Peyer's patch (tissue), 4 donors: Measurements from ENCODE around the gene LRRC63. TPM values are rescaled to one million over a fixed set of nuclear protein-coding genes. Genes with fewer than 3 reads are reported as not detected.

Experiments
- DNase-seq, 3 donors: peaks; one replicate each; pipeline ENCODE4 v3.0.0-alpha.2; 2017 to 2019
- H3K27ac ChIP-seq, 4 donors: fragments of 200-600 bp; sonication (generic); one replicate each; pipeline ENCODE4 v1.5.1; 2016 to 2019
- H3K27me3 ChIP-seq, 2 donors: fragments of 200-600 bp; sonication (generic); one replicate each; pipeline ENCODE4 v1.5.1; 2019
- H3K36me3 ChIP-seq, 3 donors: fragments of 200-600 bp; sonication (generic); one replicate each; pipeline ENCODE4 v1.5.1; 2016 to 2019
- H3K4me1 ChIP-seq, 4 donors: fragments of 200-600 bp; sonication (generic); one replicate each; pipeline ENCODE4 v1.5.1; 2016 to 2019
- H3K4me3 ChIP-seq, 4 donors: fragments of 200-600 bp; sonication (generic); 1 replicate in 3 of 4; 2 replicates in 1 of 4; pipeline ENCODE4 v1.5.1; 2016 to 2019; ENCODE audit warnings: mild to moderate bottlenecking in 1 of 4
- H3K9me3 ChIP-seq, 4 donors: fragments of 200-600 bp; sonication (generic); one replicate each; pipeline ENCODE4 v1.5.1; 2016 to 2019; ENCODE audit warnings: mild to moderate bottlenecking in 1 of 4
- CTCF ChIP-seq, 6 experiments: fragments of 450-650 bp in 4 of 6; fragments of 200-600 bp in 2 of 6; sonication (generic) in 1 of 6; IDR thresholded peaks; one replicate each; pipeline ENCODE4 v1.5.1; 2017 to 2019; ENCODE audit warnings: antibody characterized with exemption in 6 of 6, mild to moderate bottlenecking in 3 of 6, moderate library complexity in 1 of 6
- POLR2A ChIP-seq, 2 donors: fragments of 450-650 bp; IDR thresholded peaks; one replicate each; pipeline ENCODE4 v1.5.1; 2017; ENCODE audit warnings: antibody characterized with exemption in 2 of 2, mild to moderate bottlenecking in 2 of 2, moderate library complexity in 2 of 2
- total RNA-seq, 4 donors: library from RNA; depleted of rRNA; stranded (reverse); fragments of >200 nt; gene quantifications; one replicate each; pipeline ENCODE4 v1.1.0, GENCODE V29; 2016

The LRRC63 gene
- total RNA-seq, 4 donors from 2014 or later: 0.40 TPM; not detected in 3

GRCh38 chr13:46295491-46296114 is 83.9 kb downstream of the LRRC63 start:
- Histone ChIP-seq H3K27ac (peak overlapping the region in 3 of 4 donors; percentile 1 to 47 (median 11)), H3K27me3 (no peaks in the 10 kb centered on the region), H3K4me1 (no peaks in the 10 kb centered on the region), H3K9me3 (no peaks in the 10 kb centered on the region), H3K4me3 (no peak overlapping the region), H3K36me3 (no peaks in the 10 kb centered on the region)
- peak in 2 of 3 donors; percentile 62 to 68 for DNase-seq
- TF ChIP-seq CTCF (IDR thresholded peaks at IDR 0.05) (no peak), POLR2A (IDR thresholded peaks at IDR 0.05) (no peak)

GRCh38 chr13:46296115-46296822 is 84.5 kb downstream of the LRRC63 start:
- TF ChIP-seq CTCF (IDR thresholded peaks at IDR 0.05) (no peak), POLR2A (IDR thresholded peaks at IDR 0.05) (no peak)
- Histone ChIP-seq H3K27me3 (no peaks in the 10 kb centered on the region), H3K4me1 (no peaks in the 10 kb centered on the region), H3K4me3 (no peak overlapping the region), H3K36me3 (no peaks in the 10 kb centered on the region), H3K9me3 (no peaks in the 10 kb centered on the region), H3K27ac (peak overlapping the region in 3 of 4 donors; percentile 1 to 47 (median 22))
- DNase-seq: no peak

- TF ChIP-seq POLR2A (IDR thresholded peaks at IDR 0.05): no peak
- no peak for TF ChIP-seq CTCF (IDR thresholded peaks at IDR 0.05)
- Histone ChIP-seq H3K4me1 (no peaks in the 10 kb centered on the region), H3K27me3 (no peaks in the 10 kb centered on the region), H3K4me3 (no peak overlapping the region), H3K9me3 (no peaks in the 10 kb centered on the region), H3K27ac (peak overlapping the region in 1 of 4 donors; percentile 47), H3K36me3 (no peaks in the 10 kb centered on the region)
- DNase-seq: no peak
Observed at GRCh38 chr13:46296921-46297320, 85.2 kb downstream of the LRRC63 start.

GRCh38 chr13:46297361-46297811 is 85.7 kb downstream of the LRRC63 start:
- no peaks in the 10 kb centered on the region for H3K27me3 ChIP-seq
- DNase-seq: no peak
- no peaks in the 10 kb centered on the region for H3K4me1 ChIP-seq
- H3K27ac ChIP-seq: peak overlapping the region in 1 of 4 donors; percentile 47
- H3K36me3 ChIP-seq: no peaks in the 10 kb centered on the region
- no peaks in the 10 kb centered on the region for H3K9me3 ChIP-seq
- TF ChIP-seq POLR2A (IDR thresholded peaks at IDR 0.05) (no peak), CTCF (IDR thresholded peaks at IDR 0.05) (no peak)
- no peak overlapping the region for H3K4me3 ChIP-seq

- H3K4me3 ChIP-seq: no peak overlapping the region
- no peak for DNase-seq
- no peak for TF ChIP-seq POLR2A (IDR thresholded peaks at IDR 0.05)
- TF ChIP-seq CTCF (IDR thresholded peaks at IDR 0.05): no peak
- no peaks in the 10 kb centered on the region for H3K9me3 ChIP-seq
- H3K27ac ChIP-seq: no peak overlapping the region
- H3K27me3 ChIP-seq: no peaks in the 10 kb centered on the region
- H3K4me1 ChIP-seq: no peaks in the 10 kb centered on the region
- no peaks in the 10 kb centered on the region for H3K36me3 ChIP-seq
Observed at GRCh38 chr13:46303742-46304385, 92.1 kb downstream of the LRRC63 start.
